Loucy (cell line): ENCODE results near the gene GJA4.

Experiments used
- EZH2phosphoT487 ChIP-seq: fragments of 200-600 bp; IDR thresholded peaks from 2 replicates; pipeline ENCODE4 v1.6.1; 2018; ENCODE audit warnings: antibody characterized with exemption, mild to moderate bottlenecking, moderate library complexity, borderline replicate concordance
- TF ChIP-seq, protein P1 (sequence below): fragments of 200-600 bp; sonication (generic); conservative IDR thresholded peaks from 2 replicates; pipeline ENCODE4 v1.5.1; 2014; ENCODE audit warnings: mild to moderate bottlenecking, antibody characterized with exemption, low read length

DNA sequence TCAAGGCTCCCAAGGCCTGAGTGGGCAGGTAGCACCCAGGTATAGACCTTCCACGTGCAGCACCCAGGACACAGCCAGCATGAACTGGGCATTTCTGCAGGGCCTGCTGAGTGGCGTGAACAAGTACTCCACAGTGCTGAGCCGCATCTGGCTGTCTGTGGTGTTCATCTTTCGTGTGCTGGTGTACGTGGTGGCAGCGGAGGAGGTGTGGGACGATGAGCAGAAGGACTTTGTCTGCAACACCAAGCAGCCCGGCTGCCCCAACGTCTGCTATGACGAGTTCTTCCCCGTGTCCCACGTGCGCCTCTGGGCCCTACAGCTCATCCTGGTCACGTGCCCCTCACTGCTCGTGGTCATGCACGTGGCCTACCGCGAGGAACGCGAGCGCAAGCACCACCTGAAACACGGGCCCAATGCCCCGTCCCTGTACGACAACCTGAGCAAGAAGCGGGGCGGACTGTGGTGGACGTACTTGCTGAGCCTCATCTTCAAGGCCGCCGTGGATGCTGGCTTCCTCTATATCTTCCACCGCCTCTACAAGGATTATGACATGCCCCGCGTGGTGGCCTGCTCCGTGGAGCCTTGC is 31.5 kb upstream of the GJA4 start:
- TF ChIP-seq, protein P1, sequence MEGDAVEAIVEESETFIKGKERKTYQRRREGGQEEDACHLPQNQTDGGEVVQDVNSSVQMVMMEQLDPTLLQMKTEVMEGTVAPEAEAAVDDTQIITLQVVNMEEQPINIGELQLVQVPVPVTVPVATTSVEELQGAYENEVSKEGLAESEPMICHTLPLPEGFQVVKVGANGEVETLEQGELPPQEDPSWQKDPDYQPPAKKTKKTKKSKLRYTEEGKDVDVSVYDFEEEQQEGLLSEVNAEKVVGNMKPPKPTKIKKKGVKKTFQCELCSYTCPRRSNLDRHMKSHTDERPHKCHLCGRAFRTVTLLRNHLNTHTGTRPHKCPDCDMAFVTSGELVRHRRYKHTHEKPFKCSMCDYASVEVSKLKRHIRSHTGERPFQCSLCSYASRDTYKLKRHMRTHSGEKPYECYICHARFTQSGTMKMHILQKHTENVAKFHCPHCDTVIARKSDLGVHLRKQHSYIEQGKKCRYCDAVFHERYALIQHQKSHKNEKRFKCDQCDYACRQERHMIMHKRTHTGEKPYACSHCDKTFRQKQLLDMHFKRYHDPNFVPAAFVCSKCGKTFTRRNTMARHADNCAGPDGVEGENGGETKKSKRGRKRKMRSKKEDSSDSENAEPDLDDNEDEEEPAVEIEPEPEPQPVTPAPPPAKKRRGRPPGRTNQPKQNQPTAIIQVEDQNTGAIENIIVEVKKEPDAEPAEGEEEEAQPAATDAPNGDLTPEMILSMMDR: no peak
- TF ChIP-seq EZH2phosphoT487: no peak
